NOMO-1 treated with DMSO at 0.1 percent for 48 hours (cell line): ENCODE results near the gene NUTM2A.
"Not testable (repeated sequence)": the region's sequence is repeated elsewhere in the genome, so short reads cannot be mapped to it uniquely, and the experiment has no call there.

Source experiments
- DNase-seq: peaks from one replicate; lab custom pipeline; 2025; ENCODE audit not compliant: unreplicated experiment; lab: John Stamatoyannopoulos, UW

NUTM2A gene

GRCh38 chr10:87225148-87225547 lies at the start of gene NUTM2A:
NUTM2A (plus strand) TSS chr10:87225448; CDS start chr10:87225831, 383 bp downstream.
- DNase-seq: not testable (repeated sequence)

- DNase-seq: not testable (repeated sequence)
Measured at GRCh38 chr10:87177587-87177986, 47.7 kb upstream of the NUTM2A start.

DNA sequence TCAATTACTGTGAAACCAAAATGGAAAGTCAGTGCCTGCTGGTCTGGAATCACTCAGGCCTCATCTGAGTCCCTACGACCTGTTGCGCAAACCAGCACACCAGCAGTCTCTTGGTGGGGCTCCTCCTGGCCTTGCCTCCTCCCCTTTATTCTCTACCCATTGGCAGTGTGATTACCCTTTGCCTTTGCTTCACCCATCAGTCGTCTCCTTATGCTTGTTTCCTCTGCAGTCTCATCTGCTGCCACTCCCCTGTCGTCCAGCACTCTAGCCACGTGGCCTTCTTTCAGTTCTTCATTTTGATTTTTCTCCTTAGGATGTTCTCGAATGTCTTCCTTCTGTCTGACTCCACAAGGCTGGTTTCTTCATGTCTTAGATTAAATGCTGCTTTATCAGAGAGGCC lies 40.8 kb upstream of the NUTM2A start:
- peak; percentile 88 for DNase-seq

- DNase-seq: peak; percentile 34
Measured at GRCh38 chr10:87186016-87186415, 39.2 kb upstream of the NUTM2A start.

- DNase-seq: not testable (repeated sequence)
Measured at GRCh38 chr10:87187573-87187972, 37.7 kb upstream of the NUTM2A start.

- not testable (repeated sequence) for DNase-seq
Measured at GRCh38 chr10:87191841-87192240, 33.4 kb upstream of the NUTM2A start.

DNA sequence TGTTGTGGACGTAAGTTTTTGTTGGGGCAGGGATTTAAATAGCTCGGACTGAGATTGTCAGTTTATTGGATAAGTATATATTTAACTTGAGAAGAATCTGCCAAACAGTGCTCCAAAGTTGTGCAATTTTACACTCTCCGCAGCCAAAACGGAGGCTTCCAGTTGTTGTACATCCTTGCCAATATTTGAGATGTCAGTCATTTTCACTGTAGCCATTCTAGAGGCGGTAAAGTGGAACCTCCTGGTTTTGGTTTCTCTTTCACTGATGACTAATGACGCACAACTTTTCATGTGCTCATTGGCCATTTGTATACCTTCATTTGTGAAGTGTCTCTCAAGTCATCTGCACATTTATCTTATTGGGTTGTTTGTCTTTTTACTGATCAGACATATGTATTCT lies 24.3 kb upstream of the NUTM2A start:
- peak; percentile 71 for DNase-seq

- DNase-seq: not testable (repeated sequence)
Measured at GRCh38 chr10:87204801-87205200, 20.4 kb upstream of the NUTM2A start.

DNA sequence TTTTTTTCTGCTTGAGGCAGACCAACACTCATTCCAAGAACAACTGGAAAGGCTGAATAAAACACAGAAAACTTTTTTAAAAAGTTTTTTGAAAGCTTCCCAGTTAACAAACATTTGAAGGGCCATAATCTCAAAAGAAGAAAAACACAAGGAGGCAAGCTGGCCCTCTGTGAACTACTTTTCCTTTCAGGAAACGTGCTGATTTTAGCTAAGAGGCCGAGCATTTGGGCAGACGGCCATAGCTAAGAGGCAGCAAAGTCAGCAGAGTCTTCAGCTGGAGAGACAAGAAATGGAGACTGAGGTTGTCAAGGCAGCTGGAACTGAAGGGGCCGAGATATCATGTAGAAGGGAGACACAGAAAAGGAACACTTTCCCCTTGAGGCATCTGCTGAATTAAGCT lies 18.3 kb upstream of the NUTM2A start:
- not testable (repeated sequence) for DNase-seq

- DNase-seq: not testable (repeated sequence)
Measured at GRCh38 chr10:87210309-87210708, 14.9 kb upstream of the NUTM2A start.

- DNase-seq: not testable (repeated sequence)
Measured at GRCh38 chr10:87211848-87212247, 13.4 kb upstream of the NUTM2A start.

GRCh38 chr10:87213150-87213765 lies 12.0 kb upstream of the NUTM2A start:
- not testable (repeated sequence) for DNase-seq

GRCh38 chr10:87213806-87214205 lies 11.4 kb upstream of the NUTM2A start:
- DNase-seq: not testable (repeated sequence)

GRCh38 chr10:87216120-87216519 lies 9.1 kb upstream of the NUTM2A start:
- not testable (repeated sequence) for DNase-seq

GRCh38 chr10:87219370-87219769 lies 5.9 kb upstream of the NUTM2A start:
- DNase-seq: not testable (repeated sequence)

DNA sequence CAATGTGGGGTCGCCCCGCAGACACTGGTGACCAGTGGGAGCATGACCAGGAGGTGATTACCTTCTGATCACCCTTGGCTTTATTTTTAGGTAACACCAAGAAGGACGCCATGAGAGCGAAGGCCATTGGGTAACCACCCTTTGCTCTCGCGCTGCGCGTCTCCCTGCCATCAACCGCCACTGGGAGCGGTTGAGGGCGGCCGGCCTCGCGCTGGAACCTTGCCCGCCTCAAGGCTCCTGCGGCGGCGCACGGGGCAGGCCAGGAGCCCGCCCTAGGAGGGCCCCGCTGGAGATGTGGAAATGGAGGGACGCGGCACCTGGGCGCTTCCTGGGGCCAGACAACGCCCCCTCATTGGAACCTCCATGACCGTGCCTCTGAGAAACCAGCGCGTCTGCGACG lies 2.5 kb upstream of the NUTM2A start:
- not testable (repeated sequence) for DNase-seq

DNA sequence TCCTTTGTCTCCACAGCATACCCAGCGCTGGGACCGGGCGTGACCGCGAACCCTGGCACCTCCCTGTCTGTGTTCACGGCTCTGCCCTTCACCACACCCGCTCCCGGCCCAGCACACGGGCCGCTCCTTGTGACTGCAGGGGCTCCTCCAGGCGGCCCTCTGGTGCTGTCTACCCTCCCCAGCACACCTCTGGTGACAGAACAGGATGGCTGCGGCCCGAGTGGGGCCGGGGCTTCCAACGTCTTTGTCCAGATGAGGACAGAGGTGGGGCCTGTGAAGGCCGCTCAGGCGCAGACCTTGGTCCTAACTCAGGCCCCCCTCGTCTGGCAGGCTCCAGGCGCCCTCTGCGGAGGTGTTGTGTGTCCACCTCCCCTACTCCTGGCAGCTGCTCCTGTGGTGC lies 3.0 kb downstream of the NUTM2A start:
- DNase-seq: not testable (repeated sequence)

DNA sequence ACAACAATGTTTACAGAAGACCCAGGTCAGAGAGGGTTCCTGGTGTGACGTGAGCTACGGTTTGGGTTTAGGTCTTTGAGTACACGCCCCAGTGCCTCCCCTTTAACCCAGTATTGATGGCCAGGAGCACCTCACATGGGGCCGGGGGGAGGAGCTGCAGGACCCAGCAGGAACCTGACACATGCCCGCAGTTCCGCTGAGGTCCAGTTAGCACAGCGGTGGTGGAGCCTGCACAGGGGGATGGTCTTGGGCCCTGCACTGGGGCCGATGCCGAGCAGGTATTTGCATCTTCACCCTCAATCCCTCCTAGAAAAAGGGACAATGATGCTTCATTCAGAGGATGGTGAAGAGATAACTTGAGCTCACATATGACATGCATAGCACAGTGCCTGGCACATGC lies 4.0 kb downstream of the NUTM2A start:
- DNase-seq: not testable (repeated sequence)

GRCh38 chr10:87234854-87235253 lies 9.6 kb downstream of the NUTM2A start:
- DNase-seq: not testable (repeated sequence)

- not testable (repeated sequence) for DNase-seq
Measured at GRCh38 chr10:87237244-87237643, 12.0 kb downstream of the NUTM2A start.

GRCh38 chr10:87239346-87239808 lies 14.1 kb downstream of the NUTM2A start:
- not testable (repeated sequence) for DNase-seq

DNA sequence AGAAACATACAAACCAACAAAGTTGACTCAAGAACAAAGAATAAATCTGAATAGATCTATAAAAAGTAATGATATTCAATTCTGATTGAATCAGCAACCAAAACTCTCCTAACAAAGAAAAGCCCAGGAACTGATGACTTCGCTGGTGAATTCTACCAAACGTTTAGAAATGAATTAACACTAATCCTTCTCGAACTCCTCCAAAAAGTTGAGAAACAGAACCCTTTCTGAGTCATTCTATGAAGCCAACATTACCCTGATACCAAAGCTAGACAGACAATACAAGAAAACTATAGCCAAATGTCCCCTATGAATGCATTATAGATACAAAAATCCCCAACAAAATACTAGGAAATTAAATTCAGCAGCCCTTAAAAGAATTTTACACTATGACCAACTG lies 16.9 kb downstream of the NUTM2A start:
- DNase-seq: not testable (repeated sequence)

DNA sequence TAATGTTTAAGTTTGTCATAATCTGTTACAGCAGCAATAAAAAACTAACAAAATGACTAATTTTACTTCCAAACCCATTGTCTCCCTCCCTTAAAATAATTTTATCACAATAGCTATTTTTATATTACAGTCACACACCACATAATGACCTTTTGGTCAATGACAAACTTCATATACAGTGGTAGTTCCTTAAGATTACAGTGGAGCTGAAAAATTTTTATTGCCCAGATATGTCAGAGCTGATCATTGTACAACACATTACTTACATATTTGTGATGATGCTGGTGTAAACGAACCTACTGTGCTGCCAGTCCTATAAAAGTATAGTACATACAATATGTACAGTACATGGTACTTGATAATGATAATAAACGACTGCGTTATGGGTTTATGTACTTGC lies 22.1 kb downstream of the NUTM2A start:
- DNase-seq: not testable (repeated sequence)
